Astrocyte (in vitro differentiated cells and primary cell): Measurements from ENCODE around the gene GLB1L2. TPM values are rescaled to one million over a fixed set of nuclear protein-coding genes. Genes with fewer than 3 reads are reported as not detected.

Experiments used
- DNase-seq: peaks from one replicate; pipeline ENCODE4 v3.0.0-alpha.2; 2010; ENCODE audit warnings: low read depth
- FAIRE-seq: peaks from 2 replicates; lab custom pipeline; 2011; peaks lifted over from hg19 to GRCh38; lab: Jason Lieb, UNC
- H2AFZ ChIP-seq: 2 replicates; pipeline ENCODE4 v1.6.0; 2012; ENCODE audit warnings: low read depth, low read length, inconsistent platforms
- H3K27ac ChIP-seq: 2 replicates; pipeline ENCODE4 v1.5.1; 2011; ENCODE audit warnings: low read depth, low read length, inconsistent platforms
- H3K27me3 ChIP-seq: 2 replicates; pipeline ENCODE4 v1.6.0; 2011; ENCODE audit warnings: low read length, inconsistent platforms; ENCODE audit not compliant: insufficient read depth
- H3K36me3 ChIP-seq: 2 replicates; pipeline ENCODE4 v1.5.1; 2011; ENCODE audit warnings: low read length, inconsistent platforms; ENCODE audit not compliant: insufficient read depth
- H3K4me1 ChIP-seq: 2 replicates; pipeline ENCODE4 v1.5.1; 2011; ENCODE audit warnings: low read length, inconsistent platforms; ENCODE audit not compliant: insufficient read depth
- H3K4me2 ChIP-seq: 2 replicates; pipeline ENCODE4 v1.6.0; 2012; ENCODE audit warnings: low read length, inconsistent platforms
- H3K4me3 ChIP-seq: 2 replicates; pipeline ENCODE4 v1.5.1; 2011; ENCODE audit warnings: low read depth, mild to moderate bottlenecking, low read length, inconsistent platforms; ENCODE audit not compliant: insufficient read depth
- H3K79me2 ChIP-seq: 2 replicates; pipeline ENCODE4 v1.6.0; 2012; ENCODE audit warnings: mild to moderate bottlenecking, low read length, inconsistent platforms; ENCODE audit not compliant: insufficient read depth
- H3K9ac ChIP-seq: 2 replicates; pipeline ENCODE4 v1.6.0; 2012; ENCODE audit warnings: mild to moderate bottlenecking, low read length, inconsistent platforms
- H3K9me3 ChIP-seq: 2 replicates; pipeline ENCODE4 v1.5.1; 2012; ENCODE audit warnings: low read depth, mild to moderate bottlenecking, low read length, inconsistent platforms; ENCODE audit not compliant: insufficient read depth
- H4K20me1 ChIP-seq: 2 replicates; pipeline ENCODE4 v1.6.0; 2012; ENCODE audit warnings: low read length, inconsistent platforms; ENCODE audit not compliant: insufficient read depth
- H3K27ac Mint-ChIP-seq: one replicate; pipeline ENCODE4 v1.8.0; 2021; ENCODE audit warnings: mild to moderate bottlenecking, mixed read lengths; ENCODE audit not compliant: unreplicated experiment
- H3K27me3 Mint-ChIP-seq: one replicate; pipeline ENCODE4 v1.8.0; 2021; ENCODE audit warnings: low read depth, mixed read lengths; ENCODE audit not compliant: unreplicated experiment
- H3K36me3 Mint-ChIP-seq: one replicate; pipeline ENCODE4 v1.8.0; 2021; ENCODE audit warnings: low read depth, mixed read lengths; ENCODE audit not compliant: unreplicated experiment
- H3K4me1 Mint-ChIP-seq: one replicate; pipeline ENCODE4 v1.8.0; 2021; ENCODE audit warnings: low read depth, mixed read lengths; ENCODE audit not compliant: unreplicated experiment
- H3K4me3 Mint-ChIP-seq: one replicate; pipeline ENCODE4 v1.8.0; 2021; ENCODE audit warnings: mild to moderate bottlenecking, moderate library complexity, mixed read lengths; ENCODE audit not compliant: unreplicated experiment
- H3K9me3 Mint-ChIP-seq: one replicate; pipeline ENCODE4 v1.8.0; 2021; ENCODE audit warnings: mild to moderate bottlenecking, mixed read lengths; ENCODE audit not compliant: unreplicated experiment
- EZH2 ChIP-seq: IDR thresholded peaks from 2 replicates; pipeline ENCODE4 v1.6.1; 2012; ENCODE audit warnings: mild to moderate bottlenecking, low read length, inconsistent platforms; ENCODE audit not compliant: insufficient read depth
- total RNA-seq: library from RNA; stranded (reverse); gene quantifications from 2 replicates; pipeline ENCODE4 v1.2.1, GENCODE V29; 2021
- TF ChIP-seq, protein P1 (sequence below): IDR thresholded peaks from 2 replicates; pipeline ENCODE4 v1.5.1; 2011; ENCODE audit warnings: low read depth, mild to moderate bottlenecking, inconsistent platforms, low read length, moderate library complexity; ENCODE audit not compliant: insufficient read depth

Gene GLB1L2
- total RNA-seq, 1 donor from 2014 or later: 2.8 TPM

GRCh38 chr11:134383576-134384221 is 51.9 kb downstream of the GLB1L2 start:
- Histone ChIP-seq H3K36me3 (no peaks in the 10 kb centered on the region), H3K27ac (no peak overlapping the region), H2AFZ (no peak overlapping the region), H3K9ac (no peak overlapping the region), H3K4me3 (no peak overlapping the region), H4K20me1 (no peaks in the 10 kb centered on the region), H3K4me1 (no peaks in the 10 kb centered on the region), H3K27me3 (no peaks in the 10 kb centered on the region), H3K9me3 (peaks cover 2% of the 10 kb centered on the region), H3K4me2 (no peak overlapping the region), H3K79me2 (no peaks in the 10 kb centered on the region)
- Mint-ChIP-seq H3K4me1 (no peaks in the 10 kb centered on the region), H3K27me3 (peaks cover 40% of the 10 kb centered on the region), H3K4me3 (no peak overlapping the region), H3K36me3 (no peaks in the 10 kb centered on the region), H3K9me3 (no peaks in the 10 kb centered on the region), H3K27ac (no peak overlapping the region)
- DNase-seq (no peak), FAIRE-seq (no peak)
- no peak for TF ChIP-seq EZH2
- TF ChIP-seq, protein P1, sequence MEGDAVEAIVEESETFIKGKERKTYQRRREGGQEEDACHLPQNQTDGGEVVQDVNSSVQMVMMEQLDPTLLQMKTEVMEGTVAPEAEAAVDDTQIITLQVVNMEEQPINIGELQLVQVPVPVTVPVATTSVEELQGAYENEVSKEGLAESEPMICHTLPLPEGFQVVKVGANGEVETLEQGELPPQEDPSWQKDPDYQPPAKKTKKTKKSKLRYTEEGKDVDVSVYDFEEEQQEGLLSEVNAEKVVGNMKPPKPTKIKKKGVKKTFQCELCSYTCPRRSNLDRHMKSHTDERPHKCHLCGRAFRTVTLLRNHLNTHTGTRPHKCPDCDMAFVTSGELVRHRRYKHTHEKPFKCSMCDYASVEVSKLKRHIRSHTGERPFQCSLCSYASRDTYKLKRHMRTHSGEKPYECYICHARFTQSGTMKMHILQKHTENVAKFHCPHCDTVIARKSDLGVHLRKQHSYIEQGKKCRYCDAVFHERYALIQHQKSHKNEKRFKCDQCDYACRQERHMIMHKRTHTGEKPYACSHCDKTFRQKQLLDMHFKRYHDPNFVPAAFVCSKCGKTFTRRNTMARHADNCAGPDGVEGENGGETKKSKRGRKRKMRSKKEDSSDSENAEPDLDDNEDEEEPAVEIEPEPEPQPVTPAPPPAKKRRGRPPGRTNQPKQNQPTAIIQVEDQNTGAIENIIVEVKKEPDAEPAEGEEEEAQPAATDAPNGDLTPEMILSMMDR: no peak

- no peak overlapping the region for H3K4me3 ChIP-seq
- TF ChIP-seq EZH2: no peak
- TF ChIP-seq, protein P1: no peak
- H3K79me2 ChIP-seq: no peaks in the 10 kb centered on the region
- H4K20me1 ChIP-seq: no peaks in the 10 kb centered on the region
- no peak for DNase-seq
- no peak overlapping the region for H3K4me2 ChIP-seq
- H3K9me3 ChIP-seq: peaks cover 2% of the 10 kb centered on the region
- no peaks in the 10 kb centered on the region for H3K4me1 Mint-ChIP-seq
- no peak overlapping the region for H3K9ac ChIP-seq
- H2AFZ ChIP-seq: no peak overlapping the region
- FAIRE-seq: no peak
- H3K27ac ChIP-seq: no peak overlapping the region
- no peaks in the 10 kb centered on the region for H3K36me3 ChIP-seq
- H3K36me3 Mint-ChIP-seq: no peaks in the 10 kb centered on the region
- peaks cover 38% of the 10 kb centered on the region for H3K27me3 Mint-ChIP-seq
- H3K4me1 ChIP-seq: no peaks in the 10 kb centered on the region
- H3K4me3 Mint-ChIP-seq: no peak overlapping the region
- no peak overlapping the region for H3K27ac Mint-ChIP-seq
- H3K27me3 ChIP-seq: no peaks in the 10 kb centered on the region
- H3K9me3 Mint-ChIP-seq: no peaks in the 10 kb centered on the region
Measured at GRCh38 chr11:134384406-134384805, 52.6 kb downstream of the GLB1L2 start.

DNA sequence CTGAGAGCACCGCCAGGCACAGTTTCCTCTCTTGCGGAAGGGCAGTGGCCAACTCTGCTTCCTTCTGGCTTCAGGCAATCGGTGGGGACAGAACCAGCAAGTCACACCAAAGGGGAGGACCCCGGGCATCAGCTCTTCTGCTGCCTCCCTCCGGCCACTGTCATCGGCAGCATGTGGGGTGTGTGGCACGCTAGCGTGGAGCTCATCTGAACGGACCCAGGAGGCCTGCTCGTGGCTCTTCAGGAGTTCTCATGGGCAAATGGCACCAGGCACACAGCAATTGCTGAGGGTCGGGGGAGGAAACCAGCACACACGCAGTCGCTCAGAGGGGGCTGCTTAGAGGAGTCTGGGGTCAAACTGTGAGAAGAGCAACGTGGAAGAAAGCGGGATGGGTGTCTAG is 53.4 kb downstream of the GLB1L2 start:
- H3K4me3 Mint-ChIP-seq: no peak overlapping the region
- no peaks in the 10 kb centered on the region for H4K20me1 ChIP-seq
- no peaks in the 10 kb centered on the region for H3K9me3 Mint-ChIP-seq
- no peaks in the 10 kb centered on the region for H3K36me3 Mint-ChIP-seq
- no peak overlapping the region for H2AFZ ChIP-seq
- H3K4me2 ChIP-seq: no peak overlapping the region
- H3K9me3 ChIP-seq: peaks cover 2% of the 10 kb centered on the region
- H3K27ac Mint-ChIP-seq: no peak overlapping the region
- H3K79me2 ChIP-seq: no peaks in the 10 kb centered on the region
- no peak overlapping the region for H3K27ac ChIP-seq
- peaks cover 40% of the 10 kb centered on the region for H3K27me3 Mint-ChIP-seq
- FAIRE-seq (no peak), DNase-seq (no peak)
- no peaks in the 10 kb centered on the region for H3K27me3 ChIP-seq
- TF ChIP-seq, protein P1: no peak
- no peak for TF ChIP-seq EZH2
- H3K9ac ChIP-seq: no peak overlapping the region
- no peak overlapping the region for H3K4me3 ChIP-seq
- H3K4me1 ChIP-seq: no peaks in the 10 kb centered on the region
- no peaks in the 10 kb centered on the region for H3K4me1 Mint-ChIP-seq
- H3K36me3 ChIP-seq: no peaks in the 10 kb centered on the region
